BE2C (cell line): Measurements from ENCODE around the gene TERB1.

Experiments
- DNase-seq: peaks from one replicate; pipeline ENCODE4 v3.0.0-alpha.2; 2020
- H3K27me3 ChIP-seq: fragments of 250-450 bp; sonication (Bioruptor Pico); 2 replicates; pipeline ENCODE4 v1.5.1; 2020; ENCODE audit warnings: mild to moderate bottlenecking
- H3K36me3 ChIP-seq: fragments of 250-450 bp; sonication (Bioruptor Pico); 2 replicates; pipeline ENCODE4 v1.5.1; 2020; ENCODE audit warnings: mild to moderate bottlenecking
- H3K4me1 ChIP-seq: fragments of 250-450 bp; sonication (Bioruptor Pico); 2 replicates; pipeline ENCODE4 v1.5.1; 2020
- H3K4me3 ChIP-seq: 2 replicates; pipeline ENCODE4 v1.5.1; 2011; ENCODE audit warnings: low read depth, low read length
- H3K9me3 ChIP-seq: fragments of 250-450 bp; sonication (Bioruptor Pico); 2 replicates; pipeline ENCODE4 v1.5.1; 2020
- CTCF ChIP-seq: IDR thresholded peaks from 2 replicates; pipeline ENCODE4 v1.5.1; 2012; ENCODE audit warnings: mild to moderate bottlenecking, low read depth, low read length

TERB1 gene

DNA sequence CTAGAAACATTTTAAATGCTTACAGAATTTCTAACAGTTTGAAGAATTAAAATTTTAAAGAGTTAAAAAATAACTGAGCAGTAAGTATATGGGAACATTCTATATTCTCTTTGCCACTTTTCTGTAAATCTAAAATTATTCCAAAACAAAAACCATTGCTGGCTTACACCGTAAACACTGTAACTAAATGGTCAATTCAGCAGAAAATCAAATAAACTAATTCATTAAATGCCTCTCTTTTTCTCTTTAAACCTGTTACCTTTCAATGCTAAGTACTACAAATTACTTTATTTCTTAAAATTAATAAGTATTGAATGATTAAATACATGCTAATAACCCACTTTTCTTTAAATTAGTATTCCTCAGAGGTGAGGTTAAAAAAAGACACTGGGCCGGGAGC, 14.0 kb downstream of the TERB1 start:
- TF ChIP-seq CTCF, result no peak
- Histone ChIP-seq H3K4me3 (no peak overlapping the region), H3K9me3 (no peaks in the 10 kb centered on the region), H3K4me1 (no peaks in the 10 kb centered on the region), H3K27me3 (no peaks in the 10 kb centered on the region), H3K36me3 (no peaks in the 10 kb centered on the region)
- no peak for DNase-seq

- Histone ChIP-seq H3K27me3 (no peaks in the 10 kb centered on the region), H3K4me3 (no peak overlapping the region), H3K9me3 (no peaks in the 10 kb centered on the region), H3K36me3 (no peaks in the 10 kb centered on the region), H3K4me1 (no peaks in the 10 kb centered on the region)
- no peak for DNase-seq
- TF ChIP-seq CTCF, result no peak
Observed at GRCh38 chr16:66786551-66786950, 14.8 kb downstream of the TERB1 start.

DNA sequence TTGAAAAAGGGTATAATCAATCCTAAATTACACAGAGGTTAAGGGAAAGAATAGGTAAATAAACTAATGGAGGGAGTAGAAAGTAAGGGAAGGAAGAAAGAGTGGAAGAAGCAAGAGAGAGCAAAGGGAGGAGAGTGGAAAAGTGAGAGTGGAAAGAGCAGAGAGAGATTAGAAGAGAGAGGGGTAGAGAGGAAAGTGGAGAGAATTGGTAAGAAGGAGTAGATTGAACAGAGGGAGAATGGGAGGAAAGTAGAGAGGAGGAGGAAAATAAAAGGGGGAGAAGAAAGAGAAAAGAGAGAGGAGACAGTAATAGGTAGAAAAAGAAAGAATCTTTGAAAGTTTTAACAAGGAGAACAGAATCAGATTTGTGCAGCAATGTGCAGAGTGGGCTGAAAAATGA, 24.9 kb downstream of the TERB1 start:
- Histone ChIP-seq H3K27me3 (no peaks in the 10 kb centered on the region), H3K36me3 (no peaks in the 10 kb centered on the region), H3K9me3 (no peaks in the 10 kb centered on the region), H3K4me3 (no peak overlapping the region), H3K4me1 (no peaks in the 10 kb centered on the region)
- DNase-seq, result no peak
- no peak for TF ChIP-seq CTCF

GRCh38 chr16:66774981-66775380, 26.4 kb downstream of the TERB1 start:
- H3K9me3 ChIP-seq, result no peaks in the 10 kb centered on the region
- H3K27me3 ChIP-seq, result no peaks in the 10 kb centered on the region
- no peaks in the 10 kb centered on the region for H3K36me3 ChIP-seq
- no peak for DNase-seq
- H3K4me1 ChIP-seq, result no peaks in the 10 kb centered on the region
- no peak overlapping the region for H3K4me3 ChIP-seq
- no peak for TF ChIP-seq CTCF

DNA sequence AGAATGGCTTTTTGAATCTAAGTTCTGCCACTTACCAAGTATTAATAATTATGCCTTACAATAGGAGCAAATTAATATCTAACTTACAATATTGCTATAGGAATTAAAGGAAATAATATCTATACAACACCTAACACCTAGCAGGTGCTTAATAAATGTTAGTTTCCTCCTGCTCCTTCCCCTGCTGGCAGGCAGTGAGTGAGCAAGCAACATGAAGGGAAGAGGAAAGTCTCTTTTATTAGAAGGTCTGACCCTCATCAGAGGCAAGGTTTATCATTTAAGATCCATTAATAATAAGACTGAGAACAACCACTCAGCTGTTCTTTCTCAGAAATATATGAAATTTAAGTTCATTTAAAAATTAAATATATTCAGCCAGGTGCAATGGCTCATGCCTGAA, 43.3 kb downstream of the TERB1 start:
- H3K27me3 ChIP-seq, result peaks cover 3% of the 10 kb centered on the region; the same call in 1 of the 2 replicates
- H3K9me3 ChIP-seq, result no peaks in the 10 kb centered on the region
- H3K4me1 ChIP-seq, result no peaks in the 10 kb centered on the region
- no peak for TF ChIP-seq CTCF
- no peaks in the 10 kb centered on the region for H3K36me3 ChIP-seq
- no peak overlapping the region for H3K4me3 ChIP-seq
- DNase-seq, result no peak

GRCh38 chr16:66754819-66755218, 46.6 kb downstream of the TERB1 start:
- DNase-seq, result no peak
- Histone ChIP-seq H3K4me3 (no peak overlapping the region), H3K9me3 (no peaks in the 10 kb centered on the region), H3K36me3 (peaks cover 10% of the 10 kb centered on the region), H3K27me3 (no peaks in the 10 kb centered on the region; the same call in 1 of the 2 replicates), H3K4me1 (no peaks in the 10 kb centered on the region)
- no peak for TF ChIP-seq CTCF
